GM12875 (cell line): ENCODE data around the gene PARP11.

Experiments used
- H3K4me3 ChIP-seq: one replicate; pipeline ENCODE4 v1.5.1; 2011; ENCODE audit warnings: low read depth, low read length, control low read depth
- CTCF ChIP-seq: IDR thresholded peaks from 2 replicates; pipeline ENCODE4 v1.5.1; 2011; ENCODE audit warnings: low read depth, mild to moderate bottlenecking, control low read depth, inconsistent platforms, low read length, moderate library complexity, borderline replicate concordance; ENCODE audit not compliant: insufficient read depth

PARP11 gene

DNA sequence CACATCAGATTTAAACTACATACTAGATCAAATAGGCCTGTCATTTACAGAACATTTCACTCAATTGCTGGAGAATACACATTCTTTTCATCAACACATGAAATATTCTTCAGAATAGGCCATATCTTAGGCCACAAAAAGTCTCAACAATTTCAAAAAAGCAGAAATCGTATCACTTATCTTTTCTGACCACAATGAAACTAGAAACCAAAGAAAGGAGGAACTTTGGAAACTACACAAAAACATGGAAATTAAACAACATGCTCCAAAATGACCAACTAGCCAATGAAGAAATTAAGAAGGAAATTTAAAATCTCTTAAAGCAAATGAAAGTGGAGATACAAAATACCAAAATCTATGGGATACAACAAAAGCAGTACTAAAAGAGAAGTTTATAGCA is 35.1 kb downstream of the PARP11 start:
- no peak for TF ChIP-seq CTCF
- no peak overlapping the region for H3K4me3 ChIP-seq

DNA sequence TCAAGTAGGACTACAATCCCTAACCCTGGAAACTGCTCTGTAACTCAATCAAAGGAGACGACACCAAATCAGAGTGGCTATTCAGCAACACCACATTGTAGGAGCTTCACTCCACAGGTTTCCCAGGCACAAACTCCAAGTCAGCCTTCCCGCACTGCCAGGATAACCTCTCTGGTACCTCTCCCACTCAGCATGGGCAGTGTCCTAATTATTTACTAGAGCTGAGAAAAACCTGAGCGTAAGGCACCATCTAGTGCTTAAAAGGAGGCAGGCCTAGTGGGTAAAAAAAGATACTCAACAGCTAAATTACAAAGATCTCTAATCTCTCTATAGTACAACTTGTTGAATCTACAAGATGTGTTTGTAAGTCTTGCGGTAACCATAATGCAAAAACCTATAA is 36.1 kb downstream of the PARP11 start:
- peak; percentile 27; the same call in 1 of the 2 replicates for TF ChIP-seq CTCF
- no peak overlapping the region for H3K4me3 ChIP-seq

DNA sequence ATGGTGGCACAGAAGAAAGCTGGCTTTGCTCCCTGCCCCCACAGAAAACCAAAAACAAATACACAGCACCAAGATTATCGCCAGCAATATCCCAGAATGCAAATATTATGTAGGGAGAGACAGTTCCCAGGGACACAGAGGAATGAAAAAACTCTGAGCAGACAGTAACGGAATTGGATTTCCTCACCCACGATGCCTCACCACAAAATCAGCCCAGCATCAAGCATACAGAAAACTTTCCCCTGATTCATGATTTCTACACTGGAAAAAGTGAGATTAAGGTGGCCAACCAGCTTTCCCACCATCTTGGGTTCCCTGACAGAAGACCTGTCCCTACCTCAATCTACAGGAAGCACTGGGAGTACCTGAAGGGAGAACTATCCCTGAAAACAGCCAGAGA is 36.6 kb downstream of the PARP11 start:
- no peak overlapping the region for H3K4me3 ChIP-seq
- no peak for TF ChIP-seq CTCF

DNA sequence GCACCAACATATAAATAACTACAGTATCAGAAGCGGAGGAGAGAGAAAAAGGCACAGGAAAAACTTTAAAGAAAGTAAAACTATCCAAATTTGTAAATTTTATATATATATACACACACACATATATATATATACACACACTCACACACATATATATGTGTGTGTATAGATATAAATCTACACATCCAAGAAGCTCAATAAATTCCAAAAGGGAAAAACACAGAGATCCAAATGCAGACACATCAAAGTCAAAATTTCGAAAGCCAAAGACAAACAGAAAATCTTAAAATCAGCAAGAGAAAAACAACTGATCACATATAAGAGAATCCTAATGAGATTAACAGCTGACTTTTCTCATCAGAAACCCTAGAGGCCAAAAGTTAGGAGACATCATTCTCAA is 37.3 kb downstream of the PARP11 start:
- TF ChIP-seq CTCF, result no peak
- no peak overlapping the region for H3K4me3 ChIP-seq

- TF ChIP-seq CTCF, result no peak
- H3K4me3 ChIP-seq, result no peak overlapping the region
These were observed 38.4 kb downstream of the PARP11 start for GRCh38 chr12:3834774-3835173.

DNA sequence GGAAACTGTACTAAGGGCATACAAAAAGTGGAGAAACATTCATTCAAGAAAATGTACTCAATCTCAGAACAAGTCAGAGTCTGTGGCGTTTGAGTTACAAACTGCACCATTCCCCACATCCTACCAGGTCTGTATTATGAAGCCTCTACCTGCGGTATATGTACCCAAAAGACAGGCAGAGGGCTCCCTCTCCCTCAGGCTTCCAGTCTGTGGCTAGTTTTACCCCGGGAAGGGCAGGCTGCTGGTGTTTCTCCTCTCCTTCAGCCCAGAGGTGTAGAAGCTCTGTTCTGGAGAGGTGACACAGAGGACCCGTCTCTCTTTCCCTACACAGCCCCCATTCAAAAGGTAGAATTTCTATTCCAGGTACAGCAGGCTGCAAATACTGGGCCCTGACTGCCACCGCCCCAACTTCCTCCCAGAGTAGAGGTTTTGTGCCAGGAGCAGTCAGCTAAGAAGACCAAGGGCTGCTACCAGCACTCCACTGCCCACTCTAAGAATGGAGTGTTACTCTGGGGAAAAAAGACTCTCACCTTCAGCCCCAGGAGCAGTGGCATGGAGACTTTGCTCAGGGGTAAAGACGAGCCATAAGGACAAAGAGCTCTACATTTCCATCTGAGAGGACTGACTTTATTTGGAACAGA is 39.4 kb downstream of the PARP11 start:
- no peak overlapping the region for H3K4me3 ChIP-seq
- TF ChIP-seq CTCF, result no peak

DNA sequence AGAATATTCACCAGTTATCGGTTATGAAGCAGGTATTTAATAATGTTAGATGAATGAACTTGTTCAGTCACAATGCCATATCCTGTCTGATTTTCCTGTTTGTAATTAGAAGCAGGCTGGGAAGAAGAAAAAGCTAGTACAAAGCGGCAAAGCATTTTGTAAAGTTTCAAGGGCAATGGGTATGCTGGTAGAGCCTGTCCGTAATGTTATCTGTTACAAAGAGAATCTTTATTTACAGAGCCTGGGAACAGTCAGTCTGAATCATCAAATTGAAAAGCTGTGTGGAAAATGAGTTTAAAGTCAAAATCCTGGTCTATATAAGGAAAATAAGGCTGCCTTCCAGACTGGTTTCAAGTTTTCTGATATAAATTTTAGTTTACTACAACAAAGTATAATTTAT is 40.5 kb downstream of the PARP11 start:
- no peak for TF ChIP-seq CTCF
- no peak overlapping the region for H3K4me3 ChIP-seq
